Activated CD4-positive, alpha-beta T cell treated with anti-CD3 and anti-CD28 coated beads, Interleukin-2, amount 10 ng/mL, durations not matched to agents 24 days and 14 days (primary cell): Measurements from ENCODE around the gene KAT2B. TPM values are rescaled to one million over a fixed set of nuclear protein-coding genes. Genes with fewer than 3 reads are reported as not detected.
A peak's percentile ranks its signal among the peaks of the same experiment; 100 is the strongest.
"Not testable (repeated sequence)": the region's sequence is repeated elsewhere in the genome, so short reads cannot be mapped to it uniquely, and the experiment has no call there.

Source experiments
- DNase-seq: peaks from one replicate; pipeline ENCODE4 v3.0.0; 2022
- H3K27ac Mint-ChIP-seq: one replicate; pipeline ENCODE4 v1.8.0; 2022; ENCODE audit warnings: mild to moderate bottlenecking, mixed read lengths
- H3K27me3 Mint-ChIP-seq: one replicate; pipeline ENCODE4 v1.8.0; 2022; ENCODE audit warnings: mixed read lengths
- H3K36me3 Mint-ChIP-seq: one replicate; pipeline ENCODE4 v1.8.0; 2022; ENCODE audit warnings: low read depth, mild to moderate bottlenecking, mixed read lengths
- H3K4me1 Mint-ChIP-seq: one replicate; pipeline ENCODE4 v1.8.0; 2021; ENCODE audit warnings: mixed read lengths
- H3K4me3 Mint-ChIP-seq: one replicate; pipeline ENCODE4 v1.8.0; 2022; ENCODE audit warnings: mild to moderate bottlenecking, moderate library complexity, mixed read lengths
- H3K9me3 Mint-ChIP-seq: one replicate; pipeline ENCODE4 v1.8.0; 2021; ENCODE audit warnings: mixed read lengths
- intact Hi-C: fragments of 100-400 bp; cut with micrococcal nuclease; formaldehyde crosslinking; loops from one replicate; pipeline ENCODE4 v1.15.1; 2023
- total RNA-seq: library from RNA; stranded (reverse); gene quantifications from 2 replicates; pipeline ENCODE4 v1.2.3, GENCODE V29; 2022

KAT2B gene
- 23.3 and 27.9 TPM in 2 replicates for total RNA-seq

DNA sequence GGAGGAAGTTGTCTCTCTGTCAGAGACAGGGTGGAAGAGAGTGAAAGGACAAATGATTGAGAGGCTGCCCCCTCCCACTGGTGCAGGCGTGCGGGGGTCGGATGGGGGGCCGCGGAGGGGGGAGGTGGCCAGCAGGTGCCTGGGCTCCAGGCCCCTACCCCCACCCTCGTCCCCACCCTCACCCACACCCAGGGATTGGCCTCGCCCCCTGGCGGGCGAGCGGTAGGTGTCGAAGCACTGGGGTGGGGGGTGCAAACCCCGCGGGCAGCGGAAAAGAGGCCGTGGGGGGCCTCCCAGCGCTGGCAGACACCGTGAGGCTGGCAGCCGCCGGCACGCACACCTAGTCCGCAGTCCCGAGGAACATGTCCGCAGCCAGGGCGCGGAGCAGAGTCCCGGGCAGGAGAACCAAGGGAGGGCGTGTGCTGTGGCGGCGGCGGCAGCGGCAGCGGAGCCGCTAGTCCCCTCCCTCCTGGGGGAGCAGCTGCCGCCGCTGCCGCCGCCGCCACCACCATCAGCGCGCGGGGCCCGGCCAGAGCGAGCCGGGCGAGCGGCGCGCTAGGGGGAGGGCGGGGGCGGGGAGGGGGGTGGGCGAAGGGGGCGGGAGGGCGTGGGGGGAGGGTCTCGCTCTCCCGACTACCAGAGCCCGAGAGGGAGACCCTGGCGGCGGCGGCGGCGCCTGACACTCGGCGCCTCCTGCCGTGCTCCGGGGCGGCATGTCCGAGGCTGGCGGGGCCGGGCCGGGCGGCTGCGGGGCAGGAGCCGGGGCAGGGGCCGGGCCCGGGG is at the start of gene KAT2B:
TSS of gene KAT2B (plus strand) at position 682 of the 783 bp plus-strand sequence. CDS start at position 714, 32 bp downstream.
- Mint-ChIP-seq H3K4me1 (peaks cover 49% of the 10 kb centered on the region), H3K27me3 (no peaks in the 10 kb centered on the region), H3K27ac (peak within 1 kb of the TSS; percentile 98), H3K36me3 (peaks cover 3% of the 10 kb centered on the region), H3K4me3 (peak within 1 kb of the TSS; percentile 96), H3K9me3 (no peaks in the 10 kb centered on the region)
- DNase-seq, result peak; percentile 94
- intact Hi-C loops, result loop anchor here (1.0 to 2.0 kb wide), 2 partner anchors 93 to 155 kb away; partner anchors contain the start of gene RAB5A

DNA sequence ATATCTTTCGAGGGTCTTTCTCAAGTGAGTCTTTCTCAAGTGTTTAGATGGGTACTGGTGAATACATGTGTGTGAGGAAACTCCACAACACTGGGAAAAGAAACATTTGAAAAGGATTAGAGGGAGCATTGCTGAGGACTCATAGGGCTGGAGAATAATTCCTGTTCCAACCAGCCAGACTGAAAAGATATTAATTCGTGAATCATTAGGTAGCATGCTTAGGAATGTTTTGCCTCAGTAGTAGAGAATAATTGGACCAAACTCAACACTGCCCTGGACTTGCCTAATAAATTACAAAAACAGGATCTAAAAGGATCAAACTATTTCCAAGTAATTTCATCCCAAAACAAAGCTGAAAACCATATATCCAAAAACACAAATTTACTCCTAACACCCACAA is 45.5 kb upstream of the KAT2B start:
- peaks cover 4% of the 10 kb centered on the region for H3K36me3 Mint-ChIP-seq
- no peaks in the 10 kb centered on the region for H3K27me3 Mint-ChIP-seq
- intact Hi-C loops, result no loop called here
- H3K4me1 Mint-ChIP-seq, result no peaks in the 10 kb centered on the region
- H3K27ac Mint-ChIP-seq, result no peak overlapping the region
- no peak overlapping the region for H3K4me3 Mint-ChIP-seq
- H3K9me3 Mint-ChIP-seq, result peaks cover 4% of the 10 kb centered on the region
- DNase-seq, result no peak

DNA sequence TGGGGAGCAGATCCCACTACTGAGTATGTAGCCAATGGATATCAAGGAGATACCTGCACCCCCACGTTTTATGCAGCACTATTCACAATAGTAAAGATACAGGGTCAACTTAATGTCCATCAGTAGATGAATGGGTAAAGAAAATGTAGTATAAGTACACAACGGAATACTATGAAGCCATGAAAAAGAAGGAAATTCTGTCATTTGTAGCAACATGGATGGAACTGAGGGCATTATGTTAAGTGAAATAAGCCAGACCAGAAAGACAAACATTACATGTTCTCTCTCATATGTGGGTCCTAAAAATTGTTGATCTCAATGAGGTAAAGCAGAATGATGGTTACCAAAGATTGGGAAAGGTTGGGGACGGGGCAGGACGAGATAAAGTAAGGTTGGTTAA is 42.7 kb upstream of the KAT2B start:
- Mint-ChIP-seq H3K27me3 (no peaks in the 10 kb centered on the region), H3K9me3 (peaks cover 4% of the 10 kb centered on the region)

DNA sequence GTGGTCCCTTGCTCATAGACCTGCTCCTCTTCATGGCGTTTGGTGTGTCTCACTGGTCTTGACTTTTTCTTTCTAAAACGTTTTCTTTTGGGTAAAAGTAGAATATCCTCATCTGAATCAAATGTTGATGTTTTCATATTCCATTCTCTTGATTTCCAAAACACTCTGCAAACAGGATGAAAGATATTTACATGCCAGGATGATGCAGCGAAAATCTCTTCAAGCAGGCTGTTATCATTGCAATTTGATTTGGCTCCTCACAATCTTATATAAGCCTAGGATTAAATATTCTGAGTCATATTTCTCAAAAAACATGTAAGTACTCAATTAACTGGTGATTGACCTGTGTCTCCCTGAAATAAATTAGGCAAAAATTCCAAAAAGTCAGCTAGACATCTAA is 38.3 kb upstream of the KAT2B start:
- H3K36me3 Mint-ChIP-seq, result no peaks in the 10 kb centered on the region
- H3K27ac Mint-ChIP-seq, result no peak overlapping the region
- intact Hi-C loops, result no loop called here
- no peak for DNase-seq
- H3K9me3 Mint-ChIP-seq, result peaks cover 4% of the 10 kb centered on the region
- no peaks in the 10 kb centered on the region for H3K4me1 Mint-ChIP-seq
- H3K4me3 Mint-ChIP-seq, result no peak overlapping the region
- no peaks in the 10 kb centered on the region for H3K27me3 Mint-ChIP-seq

More for the DNA sequence above, 42.7 kb upstream of the KAT2B start:
- Mint-ChIP-seq H3K4me3 (no peak overlapping the region), H3K27ac (no peak overlapping the region), H3K4me1 (no peaks in the 10 kb centered on the region), H3K36me3 (no peaks in the 10 kb centered on the region)
- intact Hi-C loops, result no loop called here
- no peak for DNase-seq

DNA sequence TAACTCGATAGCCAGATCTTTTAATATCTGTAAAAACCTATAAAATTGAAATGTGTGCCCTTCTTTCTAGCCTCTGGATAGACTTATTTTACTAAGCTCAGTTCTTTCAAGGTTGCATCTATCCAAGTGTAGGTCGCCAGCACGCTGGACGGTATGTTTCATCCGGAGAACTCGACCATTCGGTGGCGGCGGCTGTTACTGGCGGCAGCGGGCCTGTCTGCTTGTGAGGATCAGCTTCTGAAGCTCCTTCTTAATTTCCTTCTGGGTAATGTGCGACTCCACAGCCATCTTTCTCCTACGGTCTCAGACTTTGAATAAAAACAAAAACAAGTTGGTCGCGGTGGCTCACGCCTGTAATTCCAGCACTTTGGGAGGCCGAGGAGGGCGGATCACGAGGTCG is 32.3 kb upstream of the KAT2B start:
- intact Hi-C loops, result no loop called here
- H3K27ac Mint-ChIP-seq, result no peak overlapping the region
- H3K27me3 Mint-ChIP-seq, result no peaks in the 10 kb centered on the region
- no peak for DNase-seq
- no peaks in the 10 kb centered on the region for H3K9me3 Mint-ChIP-seq
- no peaks in the 10 kb centered on the region for H3K36me3 Mint-ChIP-seq
- H3K4me1 Mint-ChIP-seq, result no peaks in the 10 kb centered on the region
- no peak overlapping the region for H3K4me3 Mint-ChIP-seq

DNA sequence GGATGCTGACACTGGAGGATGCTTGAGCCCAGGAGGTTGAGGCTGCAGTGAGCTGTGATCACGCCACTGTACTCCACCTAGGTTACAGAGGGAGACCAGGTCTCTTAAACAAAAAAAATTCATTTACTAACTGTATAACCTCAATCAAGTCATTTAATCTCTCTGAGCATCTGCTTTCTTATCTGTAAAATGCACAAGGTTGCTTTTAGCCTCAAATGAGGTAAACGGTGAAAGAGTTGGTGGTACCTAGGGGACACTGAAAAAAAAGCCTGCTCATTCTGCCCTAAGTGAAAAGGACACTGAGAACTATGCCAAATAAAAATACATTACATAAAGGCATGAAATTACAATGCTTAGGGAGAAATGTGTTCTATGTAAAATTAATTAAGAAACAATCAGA is 31.6 kb upstream of the KAT2B start:
- no peak for DNase-seq
- Mint-ChIP-seq H3K4me3 (no peak overlapping the region), H3K36me3 (no peaks in the 10 kb centered on the region), H3K4me1 (no peaks in the 10 kb centered on the region), H3K27ac (no peak overlapping the region), H3K27me3 (no peaks in the 10 kb centered on the region), H3K9me3 (no peaks in the 10 kb centered on the region)
- intact Hi-C loops, result no loop called here

DNA sequence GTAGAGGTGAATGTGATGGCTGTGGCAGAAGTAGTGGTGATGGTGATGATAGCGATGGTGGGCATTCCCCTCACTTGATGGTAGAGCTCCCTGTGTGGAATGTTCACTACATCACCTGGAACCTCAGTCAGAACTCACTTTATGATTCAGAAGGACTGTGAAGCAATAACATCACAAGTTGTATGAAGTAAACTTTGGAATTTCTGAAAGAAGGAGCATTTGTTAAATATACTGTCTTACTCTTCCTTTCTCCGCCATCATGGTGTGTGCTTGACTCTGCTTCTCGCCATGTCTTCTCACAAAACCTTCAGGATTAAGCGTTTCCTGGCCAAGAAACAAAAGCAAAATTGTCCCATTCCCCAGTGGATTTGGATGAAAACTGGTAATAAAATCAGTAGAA is 28.1 kb upstream of the KAT2B start, which contains the start of gene PP2D1:
TSS of gene PP2D1 (minus strand) at position 101 of the 400 bp plus-strand sequence. CDS start 192 bp downstream, outside the sequence.
- H3K27ac Mint-ChIP-seq, result no peak within 1 kb of the TSS

DNA sequence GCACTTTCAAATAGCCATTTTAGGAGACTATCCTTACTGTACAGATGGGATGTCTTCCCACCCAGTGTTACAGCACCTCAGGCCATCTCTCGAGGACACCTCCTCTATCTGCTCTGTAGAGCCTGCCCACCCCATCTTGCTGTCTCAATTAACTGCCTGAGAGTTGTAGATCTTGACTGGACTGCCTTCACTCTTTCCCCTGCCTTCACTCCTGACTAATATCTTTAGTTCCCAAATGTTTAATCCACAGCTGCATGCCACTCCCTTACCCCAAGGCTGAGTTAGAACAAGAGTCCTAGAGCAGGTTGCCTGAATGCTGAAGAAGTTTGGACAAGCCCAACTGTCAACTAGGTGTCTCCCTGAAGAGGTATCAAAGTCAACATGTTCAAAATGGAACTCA is 26.9 kb upstream of the KAT2B start:
- no peak for DNase-seq
- H3K4me3 Mint-ChIP-seq, result no peak overlapping the region
- no peaks in the 10 kb centered on the region for H3K9me3 Mint-ChIP-seq
- no peaks in the 10 kb centered on the region for H3K36me3 Mint-ChIP-seq
- intact Hi-C loops, result no loop called here
- no peak overlapping the region for H3K27ac Mint-ChIP-seq
- no peaks in the 10 kb centered on the region for H3K4me1 Mint-ChIP-seq
- H3K27me3 Mint-ChIP-seq, result no peaks in the 10 kb centered on the region

More for the DNA sequence above, 28.1 kb upstream of the KAT2B start, which contains the start of gene PP2D1:
- Mint-ChIP-seq H3K4me3 (no peak within 1 kb of the TSS), H3K9me3 (no peaks in the 10 kb centered on the region), H3K4me1 (no peaks in the 10 kb centered on the region), H3K36me3 (no peaks in the 10 kb centered on the region), H3K27me3 (no peaks in the 10 kb centered on the region)
- intact Hi-C loops, result no loop called here
- DNase-seq, result no peak

DNA sequence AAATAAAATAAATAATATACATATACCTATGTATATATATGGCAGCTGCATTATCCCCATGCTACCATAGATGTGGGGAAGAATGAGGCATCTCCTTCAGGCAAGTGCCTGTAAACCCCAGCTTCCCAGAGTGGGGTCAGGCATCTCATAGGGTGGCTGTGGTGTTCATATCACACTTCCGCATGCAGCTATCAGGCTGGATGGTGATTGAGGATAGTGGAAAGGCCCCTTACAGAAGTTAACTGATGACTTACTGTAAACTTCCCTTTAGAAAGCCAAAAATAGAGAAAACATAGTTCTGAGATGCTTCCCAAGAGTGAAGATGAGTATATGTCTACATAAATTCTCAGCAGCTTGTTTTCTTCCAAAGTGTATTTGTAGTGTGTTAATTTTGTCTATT is 24.7 kb upstream of the KAT2B start:
- H3K9me3 Mint-ChIP-seq, result no peaks in the 10 kb centered on the region
- no peaks in the 10 kb centered on the region for H3K36me3 Mint-ChIP-seq
- intact Hi-C loops, result no loop called here
- H3K4me1 Mint-ChIP-seq, result no peaks in the 10 kb centered on the region
- no peak overlapping the region for H3K4me3 Mint-ChIP-seq
- H3K27ac Mint-ChIP-seq, result no peak overlapping the region
- H3K27me3 Mint-ChIP-seq, result no peaks in the 10 kb centered on the region
- DNase-seq, result no peak

DNA sequence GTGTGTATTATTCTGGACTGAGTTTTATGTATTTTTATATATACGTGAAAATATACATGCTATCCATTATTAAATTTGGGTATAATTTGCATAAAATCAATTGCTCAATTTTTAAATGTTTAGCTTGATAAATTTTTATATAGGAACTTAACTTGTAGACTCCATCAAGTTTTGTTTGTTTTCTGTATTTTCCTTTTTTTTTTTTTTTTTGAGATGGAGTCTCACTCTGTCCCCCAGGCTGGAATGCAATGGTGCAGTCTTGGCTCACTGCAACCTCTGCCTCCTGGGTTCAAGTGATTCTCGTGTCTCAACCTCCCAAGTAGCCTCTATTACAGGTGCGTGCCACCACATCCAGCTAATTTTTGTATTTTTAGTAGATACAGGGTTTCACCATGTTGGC is 24.2 kb upstream of the KAT2B start:
- DNase-seq, H3K27me3 Mint-ChIP-seq, H3K27ac Mint-ChIP-seq, H3K4me1 Mint-ChIP-seq, intact Hi-C loops, H3K36me3 Mint-ChIP-seq, H3K4me3 Mint-ChIP-seq, H3K9me3 Mint-ChIP-seq: not testable (repeated sequence)

DNA sequence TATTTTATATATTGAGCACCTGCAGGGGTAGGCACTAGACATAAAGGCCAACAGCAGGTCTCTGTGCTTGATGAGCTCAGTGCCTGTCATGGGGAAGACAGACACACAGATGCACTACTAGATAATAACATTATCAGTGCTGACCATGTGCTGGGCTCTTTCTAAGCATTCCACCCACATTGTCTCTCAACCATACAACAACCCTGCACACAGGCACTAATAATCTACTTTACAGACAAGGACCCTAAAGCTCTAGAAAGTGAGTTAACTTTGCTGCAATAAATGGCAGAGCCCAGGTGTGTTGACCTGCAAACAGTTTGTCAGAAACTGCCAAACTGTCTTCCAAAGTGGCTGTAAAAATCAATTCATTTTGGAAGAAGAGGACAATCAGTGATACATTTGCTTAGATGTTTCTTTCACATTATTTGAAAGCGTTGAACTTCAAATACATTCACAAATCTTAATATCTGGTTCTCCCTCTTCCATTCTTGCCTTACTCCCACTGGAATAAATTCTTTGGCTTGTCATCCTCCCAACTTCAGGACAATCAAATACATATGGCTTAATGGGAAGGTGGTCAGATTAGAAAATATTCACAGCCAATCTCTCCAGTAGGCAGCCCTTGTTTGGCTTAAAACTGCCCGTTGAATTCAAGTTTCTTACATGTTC is 17.2 kb upstream of the KAT2B start:
- peaks cover 3% of the 10 kb centered on the region for H3K4me1 Mint-ChIP-seq
- H3K9me3 Mint-ChIP-seq, result no peaks in the 10 kb centered on the region
- DNase-seq, result no peak
- intact Hi-C loops, result no loop called here
- H3K36me3 Mint-ChIP-seq, result no peaks in the 10 kb centered on the region
- no peak overlapping the region for H3K27ac Mint-ChIP-seq
- H3K4me3 Mint-ChIP-seq, result no peak overlapping the region
- no peaks in the 10 kb centered on the region for H3K27me3 Mint-ChIP-seq

DNA sequence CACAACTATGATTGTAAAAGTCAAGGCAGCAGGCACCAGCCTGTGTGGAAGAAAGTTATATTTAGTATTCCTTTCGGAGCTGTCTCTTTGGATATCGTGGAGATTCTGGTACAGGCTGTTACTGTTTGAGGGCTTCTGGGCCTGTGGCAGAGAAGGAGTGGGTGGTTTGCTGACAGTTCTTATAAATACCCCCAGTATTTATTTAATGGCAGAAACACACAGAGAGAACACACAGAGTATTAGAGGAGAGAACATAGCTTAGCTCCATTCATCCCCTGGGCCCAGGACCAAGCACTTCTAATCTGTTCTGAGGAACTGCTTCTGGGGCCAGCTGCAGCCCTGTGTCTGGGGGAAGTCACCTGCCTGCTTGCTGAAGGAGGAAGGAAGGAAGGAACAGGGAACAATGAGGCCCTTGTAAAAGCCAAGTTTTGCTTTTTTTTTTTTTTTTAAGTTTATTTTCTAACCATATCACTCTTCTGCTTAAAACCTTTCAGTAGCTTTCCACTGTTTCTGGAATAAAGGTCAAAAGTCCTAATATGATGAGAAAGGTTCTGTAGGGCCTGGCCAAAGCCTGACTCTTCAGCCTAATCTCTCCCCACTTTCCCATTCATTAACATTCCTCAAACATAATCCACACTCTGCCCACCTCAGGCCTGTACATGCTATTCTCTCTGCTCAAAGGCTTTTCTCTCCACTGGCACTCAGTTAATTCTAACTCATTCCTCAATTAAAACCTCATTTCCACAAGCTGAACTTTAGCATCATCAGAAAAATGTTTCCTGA is 16.4 kb upstream of the KAT2B start:
- H3K4me1 Mint-ChIP-seq, result peaks cover 3% of the 10 kb centered on the region
- intact Hi-C loops, result no loop called here
- DNase-seq, result no peak
- H3K4me3 Mint-ChIP-seq, result no peak overlapping the region
- no peaks in the 10 kb centered on the region for H3K27me3 Mint-ChIP-seq
- H3K36me3 Mint-ChIP-seq, result no peaks in the 10 kb centered on the region
- no peaks in the 10 kb centered on the region for H3K9me3 Mint-ChIP-seq
- no peak overlapping the region for H3K27ac Mint-ChIP-seq

DNA sequence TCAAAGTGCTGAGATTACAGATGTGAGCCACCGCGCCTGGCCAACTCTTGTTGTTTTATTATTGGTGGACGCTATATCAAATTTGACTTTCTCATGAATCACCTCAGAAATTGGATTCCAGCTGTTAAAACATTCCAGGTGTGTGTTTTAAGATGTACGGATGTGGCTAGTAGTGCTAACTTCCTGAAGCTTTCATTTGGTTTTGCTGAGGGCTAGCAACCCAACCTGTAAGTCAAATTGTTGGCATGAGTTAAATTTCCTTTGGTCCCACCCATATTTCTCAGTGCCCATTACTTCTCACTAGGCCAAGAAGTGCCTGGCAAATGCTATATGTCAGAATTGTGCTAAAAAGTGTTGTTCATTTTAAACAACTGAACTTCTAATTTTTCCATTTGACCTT is 13.1 kb upstream of the KAT2B start:
- H3K36me3 Mint-ChIP-seq, result no peaks in the 10 kb centered on the region
- no peaks in the 10 kb centered on the region for H3K27me3 Mint-ChIP-seq
- H3K27ac Mint-ChIP-seq, result no peak overlapping the region
- no peaks in the 10 kb centered on the region for H3K9me3 Mint-ChIP-seq
- no peak overlapping the region for H3K4me3 Mint-ChIP-seq
- no peak for DNase-seq
- H3K4me1 Mint-ChIP-seq, result peaks cover 3% of the 10 kb centered on the region
- intact Hi-C loops, result no loop called here

DNA sequence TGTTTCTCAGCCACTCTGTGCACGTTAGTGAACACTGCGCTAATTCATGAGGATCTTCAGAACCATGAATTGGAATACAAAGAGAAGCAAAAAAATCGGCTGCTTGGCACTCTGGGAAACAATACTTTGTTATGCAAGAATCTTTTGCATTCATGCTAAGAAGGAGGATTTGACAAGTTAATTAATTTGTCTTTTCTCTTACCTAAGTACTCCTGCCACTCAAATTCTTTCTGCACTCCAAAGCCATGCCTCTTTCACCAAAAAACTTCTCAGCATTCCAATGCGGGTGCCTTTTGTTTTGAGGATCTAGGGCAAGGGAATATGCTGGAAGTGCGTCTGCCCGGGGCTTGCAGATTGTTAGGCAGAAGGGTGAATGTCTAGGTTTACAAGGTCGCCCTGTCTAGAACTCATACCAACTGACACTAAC is 11.3 kb upstream of the KAT2B start:
- Mint-ChIP-seq H3K4me3 (no peak overlapping the region), H3K4me1 (no peaks in the 10 kb centered on the region), H3K27ac (no peak overlapping the region), H3K9me3 (no peaks in the 10 kb centered on the region), H3K27me3 (no peaks in the 10 kb centered on the region), H3K36me3 (no peaks in the 10 kb centered on the region)
- no peak for DNase-seq
- intact Hi-C loops, result no loop called here
